Activated CD4-positive, alpha-beta memory T cell treated with anti-CD3 and anti-CD28 coated beads, Interleukin-2, amount 10 ng/mL, durations not matched to agents 7 days and 5 days (primary cell): ENCODE results near the gene ANTXR1. TPM values are rescaled to one million over a fixed set of nuclear protein-coding genes. Genes with fewer than 3 reads are reported as not detected.

Experiments
- CTCF ChIA-PET: fragments of 350-600 bp; sonication (Branson Sonifier 250); formaldehyde crosslinking; loops from one replicate; lab custom pipeline; 2021; ENCODE audit warnings: antibody characterized with exemption, inconsistent platforms; lab: Charles Lee
- POLR2A ChIA-PET: fragments of 350-600 bp; sonication (Branson Sonifier 250); formaldehyde crosslinking; loops from one replicate; lab custom pipeline; 2021; ENCODE audit warnings: antibody characterized with exemption; lab: Charles Lee
- DNase-seq: peaks from one replicate; pipeline ENCODE4 v3.0.0-alpha.2; 2020
- H3K27ac Mint-ChIP-seq: one replicate; pipeline ENCODE4 v1.8.0; 2021; ENCODE audit warnings: mild to moderate bottlenecking, mixed read lengths
- H3K27me3 Mint-ChIP-seq: one replicate; pipeline ENCODE4 v1.8.0; 2021; ENCODE audit warnings: mixed read lengths
- H3K36me3 Mint-ChIP-seq: one replicate; pipeline ENCODE4 v1.8.0; 2021; ENCODE audit warnings: low read depth, mixed read lengths
- H3K4me1 Mint-ChIP-seq: one replicate; pipeline ENCODE4 v1.8.0; 2021; ENCODE audit warnings: mixed read lengths
- H3K4me3 Mint-ChIP-seq: one replicate; pipeline ENCODE4 v1.8.0; 2021; ENCODE audit warnings: mild to moderate bottlenecking, mixed read lengths
- H3K9me3 Mint-ChIP-seq: one replicate; pipeline ENCODE4 v1.8.0; 2021; ENCODE audit warnings: mixed read lengths
- total RNA-seq, 2 experiments: library from RNA; stranded (reverse); gene quantifications; one replicate each; pipeline ENCODE4 v1.2.3, GENCODE V29; 2021

The ANTXR1 gene
- total RNA-seq, 2 experiments from 2014 or later: not detected

DNA sequence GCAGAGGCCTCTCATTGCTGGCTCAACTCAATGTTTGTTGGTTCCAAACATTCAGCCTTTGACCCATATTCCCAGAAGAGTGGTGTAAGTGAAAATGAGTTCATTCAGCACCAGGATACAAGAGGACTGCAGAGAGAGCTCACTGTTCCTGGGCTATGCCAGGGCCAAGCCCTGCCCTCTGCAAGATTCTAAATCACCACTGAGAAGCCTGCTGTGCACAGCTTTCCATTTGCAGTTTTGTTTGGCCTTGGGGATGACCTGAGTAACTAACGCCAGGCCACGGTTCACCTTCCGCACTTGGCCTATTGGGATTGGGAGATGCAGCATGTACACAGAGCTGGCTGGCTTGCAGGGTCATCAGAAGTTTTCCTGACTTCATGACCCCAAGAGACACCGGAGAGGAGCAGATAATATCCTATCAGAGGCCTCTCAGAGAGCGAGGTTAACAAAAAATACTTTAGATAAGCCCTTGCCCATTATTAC, 25.9 kb upstream of the ANTXR1 start:
- CTCF ChIA-PET: no interaction called here

DNA sequence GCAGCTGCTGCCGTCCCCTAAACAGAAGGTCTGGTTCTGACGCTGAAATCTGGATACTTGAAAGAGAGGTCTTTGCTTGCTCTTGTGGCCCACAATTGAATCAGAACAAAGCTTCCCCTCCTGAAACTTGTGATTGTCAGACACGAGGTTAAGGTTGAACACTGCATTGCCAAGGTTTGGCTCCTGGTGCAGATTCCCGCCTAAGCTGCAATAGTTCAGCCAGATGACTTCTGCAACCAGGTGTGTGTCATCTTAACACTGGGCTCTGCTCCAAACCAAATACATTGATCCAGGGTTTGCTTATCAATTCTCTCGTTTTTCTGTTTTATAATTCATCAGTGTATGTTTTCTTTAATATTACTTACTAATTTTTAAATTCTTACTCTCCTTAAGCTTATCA, 23.9 kb upstream of the ANTXR1 start:
- POLR2A ChIA-PET: no interaction called here

More for the DNA sequence above, 25.9 kb upstream of the ANTXR1 start:
- Mint-ChIP-seq H3K36me3 (no peaks in the 10 kb centered on the region), H3K27me3 (peaks cover 22% of the 10 kb centered on the region), H3K27ac (no peak overlapping the region), H3K9me3 (no peaks in the 10 kb centered on the region), H3K4me1 (no peaks in the 10 kb centered on the region), H3K4me3 (no peak overlapping the region)
- DNase-seq: no peak
- POLR2A ChIA-PET: no interaction called here

DNA sequence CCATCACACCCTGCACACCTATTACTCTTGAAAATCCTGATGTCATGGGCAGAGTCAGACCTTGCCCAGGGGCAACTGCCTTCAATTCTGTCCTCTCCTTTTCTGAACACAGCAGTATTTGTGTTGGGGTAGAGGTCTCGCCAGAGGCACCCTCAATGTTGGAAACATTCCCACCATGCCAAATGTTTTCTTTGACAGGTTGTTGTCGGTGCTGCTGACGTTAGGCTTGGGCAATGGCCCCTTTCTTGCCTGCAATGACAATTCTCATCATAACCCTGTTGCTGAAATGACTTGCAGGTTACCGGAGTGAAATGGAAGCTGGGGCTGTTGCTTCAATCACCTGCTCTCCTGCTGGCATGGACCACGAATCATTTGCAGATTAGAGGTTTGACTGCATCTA, 20.6 kb upstream of the ANTXR1 start:
- ChIA-PET CTCF (no interaction called here), POLR2A (no interaction called here)
- H3K27me3 Mint-ChIP-seq: peaks cover 46% of the 10 kb centered on the region
- no peak for DNase-seq
- no peaks in the 10 kb centered on the region for H3K36me3 Mint-ChIP-seq
- H3K4me1 Mint-ChIP-seq: no peaks in the 10 kb centered on the region
- H3K27ac Mint-ChIP-seq: no peak overlapping the region
- H3K9me3 Mint-ChIP-seq: no peaks in the 10 kb centered on the region
- H3K4me3 Mint-ChIP-seq: no peak overlapping the region

More for the DNA sequence above, 23.9 kb upstream of the ANTXR1 start:
- no peak overlapping the region for H3K4me3 Mint-ChIP-seq
- no peaks in the 10 kb centered on the region for H3K36me3 Mint-ChIP-seq
- CTCF ChIA-PET: no interaction called here
- no peaks in the 10 kb centered on the region for H3K4me1 Mint-ChIP-seq
- H3K27ac Mint-ChIP-seq: no peak overlapping the region
- no peaks in the 10 kb centered on the region for H3K9me3 Mint-ChIP-seq
- DNase-seq: no peak
- H3K27me3 Mint-ChIP-seq: peaks cover 30% of the 10 kb centered on the region

- no peaks in the 10 kb centered on the region for H3K36me3 Mint-ChIP-seq
- DNase-seq: no peak
- H3K9me3 Mint-ChIP-seq: no peaks in the 10 kb centered on the region
- H3K4me3 Mint-ChIP-seq: no peak overlapping the region
- H3K27ac Mint-ChIP-seq: no peak overlapping the region
- H3K27me3 Mint-ChIP-seq: peaks cover 46% of the 10 kb centered on the region
- CTCF ChIA-PET: interaction anchor here (0.7 kb wide), 1 partner anchor 50 kb away, joined by 3 read pairs; no protein-coding TSS in a partner anchor
- POLR2A ChIA-PET: no interaction called here
- no peaks in the 10 kb centered on the region for H3K4me1 Mint-ChIP-seq
Measured at GRCh38 chr2:68992933-68993332, 20.0 kb upstream of the ANTXR1 start.

DNA sequence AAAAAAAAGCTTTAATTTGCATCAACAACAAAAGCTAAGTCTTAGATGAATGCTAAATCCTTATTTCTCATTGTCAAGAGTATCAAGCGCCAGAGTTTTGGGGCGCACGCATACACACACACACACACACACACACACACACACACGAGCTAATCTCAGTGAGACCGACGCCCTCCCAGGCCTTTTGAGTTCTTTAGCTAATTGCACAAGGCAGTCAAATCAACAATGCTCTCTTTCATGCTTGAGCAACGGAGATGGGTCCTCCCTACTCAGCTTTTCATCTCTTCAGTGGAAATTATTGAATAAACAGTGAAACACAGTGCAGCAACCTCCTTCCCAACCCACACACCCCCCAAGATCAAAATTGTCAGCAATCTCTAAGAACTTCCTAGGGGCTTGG, 19.3 kb upstream of the ANTXR1 start:
- ChIA-PET CTCF (interaction anchor here (0.7 to 1.0 kb wide), 2 partner anchors 50 to 51 kb away, joined by 3 read pairs; no protein-coding TSS in a partner anchor), POLR2A (no interaction called here)
- no peaks in the 10 kb centered on the region for H3K36me3 Mint-ChIP-seq
- DNase-seq: no peak
- no peaks in the 10 kb centered on the region for H3K4me1 Mint-ChIP-seq
- H3K4me3 Mint-ChIP-seq: no peak overlapping the region
- no peak overlapping the region for H3K27ac Mint-ChIP-seq
- no peaks in the 10 kb centered on the region for H3K9me3 Mint-ChIP-seq
- H3K27me3 Mint-ChIP-seq: peaks cover 47% of the 10 kb centered on the region

DNA sequence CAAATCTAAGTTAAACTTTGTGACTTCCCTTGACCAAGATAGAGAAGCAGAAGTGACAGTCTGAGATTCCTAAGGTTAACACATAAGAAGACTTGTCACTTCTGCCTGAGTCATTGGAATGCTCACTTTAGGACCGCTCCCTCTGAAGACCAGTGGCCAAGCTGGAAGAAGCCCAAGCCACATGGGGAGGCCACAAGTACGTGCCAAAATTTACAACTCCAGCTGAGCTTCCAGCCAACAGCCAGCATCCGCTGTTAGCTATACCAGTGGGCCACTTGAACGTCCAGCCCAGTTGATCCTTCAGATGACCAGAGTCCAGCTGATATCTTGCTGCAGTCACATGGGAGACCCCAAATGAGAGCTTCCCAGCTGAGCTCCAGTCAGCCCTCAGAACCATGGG, 18.1 kb upstream of the ANTXR1 start:
- peaks cover 47% of the 10 kb centered on the region for H3K27me3 Mint-ChIP-seq
- CTCF ChIA-PET: interaction anchor here (1.1 kb wide), 1 partner anchor 20 kb away, joined by 4 read pairs; no protein-coding TSS in a partner anchor

DNA sequence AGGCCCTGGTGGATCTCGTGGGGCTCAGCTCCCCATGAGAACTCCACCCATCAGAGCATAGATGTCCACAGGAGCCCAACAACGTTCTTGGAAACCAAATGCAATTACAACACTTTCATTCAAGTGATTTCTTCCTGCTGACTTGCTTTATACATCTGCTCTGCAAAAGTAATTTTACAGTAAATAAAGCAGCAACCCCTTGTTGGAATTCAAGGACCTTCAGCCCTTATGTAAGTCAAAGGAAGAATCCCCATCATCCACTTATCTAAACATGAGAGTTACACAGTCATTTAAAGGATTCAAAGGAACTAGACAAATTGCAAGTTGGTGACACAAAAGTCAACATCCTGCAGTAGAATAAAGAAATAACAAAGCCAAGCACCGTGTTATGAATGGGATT, 17.1 kb upstream of the ANTXR1 start:
- Mint-ChIP-seq H3K9me3 (no peaks in the 10 kb centered on the region), H3K27ac (no peak overlapping the region), H3K27me3 (peaks cover 49% of the 10 kb centered on the region), H3K36me3 (no peaks in the 10 kb centered on the region), H3K4me3 (no peak overlapping the region), H3K4me1 (no peaks in the 10 kb centered on the region)
- POLR2A ChIA-PET: no interaction called here
- CTCF ChIA-PET: no interaction called here
- DNase-seq: no peak

More for the DNA sequence above, 18.1 kb upstream of the ANTXR1 start:
- Mint-ChIP-seq H3K9me3 (no peaks in the 10 kb centered on the region), H3K36me3 (no peaks in the 10 kb centered on the region), H3K4me3 (no peak overlapping the region), H3K27ac (no peak overlapping the region), H3K4me1 (no peaks in the 10 kb centered on the region)
- POLR2A ChIA-PET: no interaction called here
- no peak for DNase-seq

DNA sequence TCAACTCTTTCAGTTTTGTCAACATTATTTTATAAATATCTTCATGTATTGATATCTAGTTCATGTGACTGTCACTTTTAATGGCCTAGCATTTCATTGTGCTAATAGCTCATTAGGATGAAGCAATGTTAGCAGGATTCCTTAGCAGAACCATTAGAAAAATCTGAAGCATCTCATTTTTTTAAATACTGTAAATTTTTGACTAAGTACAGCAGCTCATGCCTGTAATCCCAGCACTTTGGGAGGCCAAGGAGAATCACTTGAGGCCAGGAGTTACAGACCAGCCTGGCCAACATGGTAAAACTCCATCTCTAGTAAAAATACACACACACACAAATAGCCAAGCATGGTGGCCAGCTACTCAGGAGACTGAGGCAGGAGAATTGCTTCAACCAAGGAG, 15.6 kb upstream of the ANTXR1 start:
- Mint-ChIP-seq H3K9me3 (no peaks in the 10 kb centered on the region), H3K27ac (no peak overlapping the region), H3K4me1 (no peaks in the 10 kb centered on the region), H3K4me3 (no peak overlapping the region), H3K27me3 (peaks cover 51% of the 10 kb centered on the region), H3K36me3 (no peaks in the 10 kb centered on the region)
- CTCF ChIA-PET: no interaction called here
- POLR2A ChIA-PET: no interaction called here
- DNase-seq: no peak

DNA sequence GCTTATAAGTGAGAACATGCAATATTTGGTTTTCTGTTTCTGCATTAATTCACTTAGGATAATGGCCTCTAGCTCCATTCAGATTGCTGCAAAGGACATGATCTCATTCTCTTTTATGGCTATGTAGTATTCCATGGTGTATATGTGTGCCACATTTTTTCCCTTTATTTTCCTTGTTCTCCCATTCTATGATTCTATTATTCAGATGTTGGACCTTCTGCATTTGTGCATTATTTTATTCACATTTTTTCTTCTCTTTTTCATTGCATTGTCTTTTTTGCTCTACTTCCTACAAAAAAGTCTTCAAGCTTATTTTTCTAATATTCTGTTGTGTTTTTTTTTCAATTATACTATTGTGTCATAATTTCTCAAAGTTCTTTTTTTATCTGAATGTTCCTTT, 11.1 kb upstream of the ANTXR1 start:
- Mint-ChIP-seq H3K27me3 (peaks cover 50% of the 10 kb centered on the region), H3K4me1 (no peaks in the 10 kb centered on the region), H3K27ac (no peak overlapping the region), H3K36me3 (no peaks in the 10 kb centered on the region), H3K4me3 (no peak overlapping the region), H3K9me3 (peaks cover 2% of the 10 kb centered on the region)
- no peak for DNase-seq
- ChIA-PET CTCF (interaction anchor here (1.1 kb wide), 1 partner anchor 9 kb away, joined by 3 read pairs; no protein-coding TSS in a partner anchor), POLR2A (no interaction called here)

DNA sequence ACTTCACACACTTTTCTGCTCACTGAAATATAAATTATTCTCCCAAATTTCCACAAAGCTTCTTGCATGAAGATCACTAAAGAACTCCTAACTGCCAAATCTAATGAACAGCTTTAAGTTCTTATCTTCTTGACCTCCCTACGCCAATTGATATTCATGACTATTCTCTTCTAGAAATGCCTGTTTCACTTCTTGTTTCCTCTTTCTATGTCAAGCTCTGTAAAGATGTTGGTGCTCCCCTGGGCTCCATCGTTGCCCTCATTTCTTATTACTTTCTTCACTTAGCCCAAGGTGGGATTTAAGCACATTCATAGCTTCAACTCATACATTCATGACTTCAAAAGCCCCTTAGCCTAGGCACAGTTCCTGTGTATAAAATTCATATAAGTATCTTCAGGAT, 9.2 kb upstream of the ANTXR1 start:
- no peak for DNase-seq
- ChIA-PET POLR2A (no interaction called here), CTCF (no interaction called here)
- Mint-ChIP-seq H3K36me3 (no peaks in the 10 kb centered on the region), H3K4me1 (no peaks in the 10 kb centered on the region), H3K9me3 (peaks cover 2% of the 10 kb centered on the region), H3K27me3 (peaks cover 48% of the 10 kb centered on the region), H3K27ac (no peak overlapping the region), H3K4me3 (no peak overlapping the region)

DNA sequence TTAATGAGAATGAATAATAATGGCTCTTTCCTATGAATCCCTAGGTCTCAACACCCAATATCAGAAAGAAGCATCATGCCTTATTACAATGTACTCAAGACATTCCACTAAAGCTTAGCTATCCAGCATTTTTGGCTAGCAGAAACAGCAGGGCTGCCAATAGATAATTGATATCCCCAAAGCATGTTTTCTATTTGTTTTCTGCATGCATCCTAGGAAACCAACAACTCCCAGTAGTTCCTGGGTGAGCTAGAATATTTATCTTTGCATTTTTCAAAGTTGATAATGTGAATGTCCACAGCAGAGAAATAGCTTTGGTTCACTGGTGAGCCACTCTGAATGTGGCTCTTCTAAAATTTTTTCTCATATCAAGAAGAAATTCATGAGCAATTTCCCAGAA, 5.8 kb upstream of the ANTXR1 start:
- H3K4me1 Mint-ChIP-seq: no peaks in the 10 kb centered on the region
- H3K36me3 Mint-ChIP-seq: no peaks in the 10 kb centered on the region
- no peak for DNase-seq
- CTCF ChIA-PET: no interaction called here
- POLR2A ChIA-PET: no interaction called here
- H3K27me3 Mint-ChIP-seq: peaks cover 57% of the 10 kb centered on the region
- no peak overlapping the region for H3K27ac Mint-ChIP-seq
- peaks cover 2% of the 10 kb centered on the region for H3K9me3 Mint-ChIP-seq
- H3K4me3 Mint-ChIP-seq: no peak overlapping the region

- DNase-seq: no peak
- H3K4me3 Mint-ChIP-seq: no peak overlapping the region
- H3K36me3 Mint-ChIP-seq: no peaks in the 10 kb centered on the region
- ChIA-PET CTCF (no interaction called here), POLR2A (no interaction called here)
- H3K4me1 Mint-ChIP-seq: peaks cover 3% of the 10 kb centered on the region
- peaks cover 58% of the 10 kb centered on the region for H3K27me3 Mint-ChIP-seq
- peaks cover 2% of the 10 kb centered on the region for H3K9me3 Mint-ChIP-seq
- H3K27ac Mint-ChIP-seq: no peak overlapping the region
Measured at GRCh38 chr2:69007603-69008002, 5.4 kb upstream of the ANTXR1 start.

- Mint-ChIP-seq H3K27me3 (peaks cover 68% of the 10 kb centered on the region), H3K9me3 (no peaks in the 10 kb centered on the region), H3K27ac (no peak overlapping the region), H3K4me3 (no peak overlapping the region), H3K4me1 (peaks cover 15% of the 10 kb centered on the region), H3K36me3 (no peaks in the 10 kb centered on the region)
- ChIA-PET CTCF (interaction anchor here (0.6 to 1.1 kb wide), 3 partner anchors 9 to 200 kb away, joined by 3 read pairs; no protein-coding TSS in a partner anchor), POLR2A (no interaction called here)
- no peak for DNase-seq
Measured at GRCh38 chr2:69010437-69011194, 2.4 kb upstream of the ANTXR1 start.
